HG03045 (cell line): ENCODE measurements around the gene DPH7.
"Not testable (repeated sequence)": the region's sequence is repeated elsewhere in the genome, so short reads cannot be mapped to it uniquely, and the experiment has no call there.

Experiments
- ATAC-seq: cut with Tn5 transposase; IDR thresholded peaks from one replicate; pipeline ENCODE4 v1.9.1; 2021; ENCODE audit warnings: mild to moderate bottlenecking, moderate library complexity; ENCODE audit not compliant: unreplicated experiment

DPH7 gene

DNA sequence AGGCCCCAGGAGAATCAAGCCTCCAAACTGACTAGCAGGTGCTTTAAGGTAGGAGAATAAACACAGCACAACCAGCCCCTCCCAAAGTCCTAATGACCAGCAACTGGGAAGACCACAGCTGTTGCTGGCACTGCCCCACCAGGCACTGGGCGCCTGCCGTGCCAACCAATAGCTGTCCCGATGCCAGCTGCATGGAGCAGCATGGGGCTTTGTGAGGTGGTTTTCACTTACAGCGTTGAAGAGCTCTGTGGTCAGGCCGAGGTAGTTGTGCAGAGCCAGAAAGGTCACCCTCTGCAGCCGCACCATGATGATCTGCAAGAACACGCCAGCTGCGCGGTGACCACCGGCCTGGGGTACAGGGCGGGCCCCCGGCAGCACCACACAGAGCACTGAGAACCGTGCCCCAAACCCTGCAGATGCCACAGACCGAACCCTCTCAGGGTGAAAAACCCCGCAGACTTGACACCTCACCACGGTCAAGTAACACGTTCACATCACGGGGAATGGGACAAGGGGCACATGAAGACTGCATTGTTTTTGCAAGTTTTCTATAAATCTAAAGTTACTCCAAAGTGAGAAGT is 57.2 kb downstream of the DPH7 start:
- no peak for ATAC-seq

DNA sequence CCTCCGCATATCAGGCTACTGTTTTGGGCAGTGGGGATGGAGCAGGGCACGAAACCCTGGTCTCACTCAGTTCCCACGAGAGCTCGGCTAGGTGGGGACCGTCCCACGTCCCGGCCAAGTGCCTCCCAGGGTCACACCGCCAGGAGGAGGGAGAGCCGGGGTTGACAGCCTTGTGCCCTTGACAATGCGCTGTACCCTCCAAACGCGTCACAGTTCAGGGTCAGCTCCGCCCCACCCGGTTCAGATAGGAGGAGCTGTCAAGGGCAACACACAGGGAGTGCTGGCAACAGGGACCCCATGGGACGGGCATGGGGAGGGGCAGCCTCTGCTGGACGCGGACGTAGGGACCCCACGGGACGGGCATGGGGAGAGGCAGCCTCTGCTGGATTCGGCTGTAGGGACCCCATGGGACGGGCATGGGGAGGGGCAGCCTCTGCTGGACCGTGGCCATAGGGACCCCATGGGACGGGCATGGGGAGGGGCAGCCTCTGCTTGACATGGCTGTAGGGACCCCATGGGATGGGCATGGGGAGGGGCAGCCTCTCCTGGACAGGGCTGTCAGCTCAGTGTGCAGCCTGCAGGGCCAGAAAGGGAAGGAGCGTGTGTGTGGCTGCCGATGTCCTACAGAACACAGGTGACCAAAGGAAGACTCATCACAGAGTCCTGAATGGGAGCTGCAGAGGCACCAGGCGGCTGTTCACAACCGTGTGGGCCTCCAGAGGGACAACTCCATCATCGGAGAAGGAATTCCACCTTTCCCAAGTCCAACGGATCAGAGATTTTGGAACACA is 57.9 kb downstream of the DPH7 start:
- no peak for ATAC-seq

- no peak for ATAC-seq
Measured at GRCh38 chr9:137519553-137519952, 59.2 kb downstream of the DPH7 start.

GRCh38 chr9:137518661-137519459 is 59.9 kb downstream of the DPH7 start:
- ATAC-seq: not testable (repeated sequence)

- ATAC-seq: no peak
Measured at GRCh38 chr9:137516144-137516917, 62.4 kb downstream of the DPH7 start.

DNA sequence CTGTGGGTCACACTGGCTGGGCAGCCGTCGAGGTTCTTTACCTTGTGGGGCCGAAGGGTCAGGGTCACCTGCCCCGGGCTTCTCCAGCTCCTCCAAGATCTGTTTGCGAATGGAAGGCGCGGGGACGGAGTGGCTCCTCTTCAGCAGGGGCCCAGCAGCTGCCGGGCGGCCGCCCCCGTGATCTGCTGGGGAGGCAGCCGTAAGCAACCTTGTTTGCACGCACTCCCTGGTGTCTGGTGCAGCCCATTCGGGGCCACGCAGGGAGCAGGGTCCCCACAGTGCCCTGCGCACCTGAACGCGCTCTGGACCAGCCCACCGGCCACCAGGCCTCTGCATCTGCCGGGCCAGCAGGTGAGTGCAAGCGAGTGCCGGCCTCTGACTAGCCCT is 63.4 kb downstream of the DPH7 start:
- no peak for ATAC-seq

GRCh38 chr9:137514691-137515337 is 63.9 kb downstream of the DPH7 start:
- no peak for ATAC-seq

DNA sequence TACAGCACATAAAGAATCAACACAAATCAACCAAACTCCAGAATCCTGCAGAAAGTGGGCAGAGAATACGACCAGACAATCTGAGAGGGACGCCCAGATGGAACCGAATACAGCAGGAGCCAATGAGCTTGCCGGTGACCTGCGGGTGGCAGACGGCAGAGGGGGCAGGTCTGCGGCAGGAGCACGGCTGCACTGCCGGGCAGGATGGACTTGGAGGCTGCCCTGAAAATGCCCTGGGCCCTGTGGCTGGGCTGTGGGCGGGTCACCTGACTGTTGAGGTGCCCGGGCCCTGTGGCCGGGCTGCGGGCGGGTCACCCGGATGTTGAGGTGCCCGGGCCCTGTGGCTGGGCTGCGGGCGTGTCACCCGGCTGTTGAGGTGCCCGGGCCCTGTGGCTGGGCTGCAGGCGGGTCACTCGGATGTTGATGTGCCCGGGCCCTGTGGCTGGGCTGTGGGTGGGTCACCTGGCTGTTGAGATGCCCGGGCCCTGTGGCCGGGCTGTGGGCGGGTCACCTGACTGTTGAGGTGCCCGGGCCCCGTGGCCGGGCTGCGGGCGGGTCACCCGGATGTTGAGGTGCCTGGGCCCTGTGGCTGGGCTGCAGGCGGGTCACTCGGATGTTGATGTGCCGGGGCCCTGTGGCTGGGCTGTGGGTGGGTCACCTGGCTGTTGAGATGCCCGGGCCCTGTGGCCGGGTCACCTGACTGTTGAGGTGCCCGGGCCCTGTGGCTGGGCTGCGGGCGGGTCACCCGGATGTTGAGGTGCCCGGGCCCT is 64.7 kb downstream of the DPH7 start:
- not testable (repeated sequence) for ATAC-seq

DNA sequence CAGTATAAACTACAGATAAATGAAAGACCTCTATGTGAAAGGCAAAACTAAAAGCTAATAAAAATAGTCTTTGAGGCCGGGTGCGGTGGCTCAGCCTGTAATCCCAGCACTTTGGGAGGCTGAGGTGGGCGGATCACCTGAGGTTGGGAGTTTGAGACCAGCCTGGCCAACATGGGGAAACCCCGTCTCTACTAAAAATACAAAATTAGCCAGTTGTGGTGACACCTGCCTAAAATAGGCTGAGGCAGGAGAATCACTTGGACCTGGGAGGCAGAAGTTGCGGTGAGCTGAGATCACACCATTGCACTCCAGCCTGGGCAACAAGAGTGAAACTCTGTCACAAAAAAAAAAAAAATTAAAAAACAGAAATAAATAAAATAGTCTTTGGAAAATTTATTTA is 65.6 kb downstream of the DPH7 start:
- not testable (repeated sequence) for ATAC-seq

- ATAC-seq: no peak
Measured at GRCh38 chr9:137511758-137512463, 66.8 kb downstream of the DPH7 start.

DNA sequence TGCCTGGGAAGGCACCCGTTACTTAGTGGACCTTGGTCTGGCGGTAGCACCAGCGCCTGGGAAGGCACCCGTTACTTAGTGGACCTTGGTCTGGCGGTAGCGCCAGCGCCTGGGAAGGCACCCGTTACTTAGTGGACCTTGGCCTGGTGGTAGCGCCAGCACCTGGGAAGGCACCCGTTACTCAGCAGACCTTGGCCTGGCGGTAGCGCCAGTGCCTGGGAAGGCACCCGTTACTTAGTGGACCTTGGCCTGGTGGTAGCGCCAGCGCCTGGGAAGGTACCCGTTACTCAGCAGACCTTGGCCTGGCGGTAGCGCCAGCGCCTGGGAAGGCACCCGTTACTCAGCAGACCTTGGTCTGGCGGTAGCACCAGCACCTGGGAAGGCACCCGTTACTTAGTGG is 67.6 kb downstream of the DPH7 start:
- ATAC-seq: not testable (repeated sequence)

DNA sequence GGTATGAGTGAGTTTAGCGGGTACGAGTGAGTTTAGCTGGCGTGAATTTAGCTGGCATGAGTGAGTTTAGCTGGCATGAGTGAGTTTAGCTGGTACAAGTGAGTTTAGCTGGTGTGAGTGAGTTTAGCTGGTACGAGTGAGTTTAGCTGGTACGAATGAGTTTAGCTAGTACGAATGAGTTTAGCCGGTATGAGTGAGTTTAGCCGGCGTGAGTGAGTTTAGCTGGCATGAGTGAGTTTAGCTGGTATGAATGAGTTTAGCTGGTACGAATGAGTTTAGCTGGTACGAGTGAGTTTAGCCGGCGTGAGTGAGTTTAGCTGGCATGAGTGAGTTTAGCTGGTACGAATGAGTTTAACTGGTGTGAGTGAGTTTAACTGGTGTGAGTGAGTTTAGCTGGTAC is 69.5 kb downstream of the DPH7 start:
- ATAC-seq: no peak

GRCh38 chr9:137506702-137507171 is 72.0 kb downstream of the DPH7 start:
- ATAC-seq: no peak

- ATAC-seq: no peak
Measured at GRCh38 chr9:137506274-137506673, 72.5 kb downstream of the DPH7 start.

DNA sequence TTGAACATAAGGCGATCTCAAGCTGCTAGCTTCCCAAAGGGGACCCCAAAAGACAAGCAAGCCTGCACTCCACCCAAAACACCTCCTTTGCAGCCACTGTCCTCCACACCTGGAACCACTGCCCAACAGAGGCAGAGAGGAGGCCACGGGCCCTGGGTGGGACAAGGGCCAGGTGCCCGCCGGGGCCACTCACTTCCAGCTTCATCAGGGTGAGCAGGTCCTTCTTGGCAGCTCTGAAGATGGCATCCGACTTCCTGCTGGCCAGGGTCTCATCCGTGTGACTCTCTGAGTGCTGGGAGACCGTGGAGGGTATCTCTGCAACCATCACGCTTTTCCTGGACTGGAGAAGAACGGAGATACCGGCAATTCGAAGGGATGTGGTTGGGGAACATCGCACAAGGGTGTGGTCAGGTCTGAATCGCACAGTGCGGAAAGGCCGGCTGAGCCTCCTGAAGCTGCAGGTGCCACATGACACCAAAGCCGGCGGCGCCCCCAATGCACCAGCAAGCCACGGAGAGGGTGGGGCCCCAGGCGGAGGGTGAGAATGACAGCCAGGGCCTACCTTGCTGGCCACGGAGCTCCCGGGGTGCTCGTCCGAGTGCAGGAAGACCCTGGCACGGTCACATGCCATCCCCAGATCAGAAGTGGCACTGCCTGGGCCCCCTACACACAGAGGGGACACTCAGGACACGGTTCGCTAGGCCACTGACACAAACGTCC is 73.1 kb downstream of the DPH7 start:
- no peak for ATAC-seq
